Astrocyte of the cerebellum (primary cell): ENCODE results near the gene CCDC89.

Experiments used
- DNase-seq: peaks from one replicate; pipeline ENCODE4 v3.0.0-alpha.2; 2011; ENCODE audit warnings: low read depth
- H3K4me3 ChIP-seq: 2 replicates; pipeline ENCODE4 v1.5.1; 2011; ENCODE audit warnings: mild to moderate bottlenecking, low read depth, low read length, moderate library complexity
- in situ Hi-C: cut with HindIII; loops from 2 replicates; pipeline ENCODE4 v1.10.0; 2017; ENCODE audit warnings: low sequenced_read_pairs
- TF ChIP-seq, protein P1 (sequence below): IDR thresholded peaks from 2 replicates; pipeline ENCODE4 v1.5.1; 2012; ENCODE audit warnings: low read length, low read depth, moderate library complexity, mild to moderate bottlenecking; ENCODE audit errors: missing control alignments

CCDC89 gene

DNA sequence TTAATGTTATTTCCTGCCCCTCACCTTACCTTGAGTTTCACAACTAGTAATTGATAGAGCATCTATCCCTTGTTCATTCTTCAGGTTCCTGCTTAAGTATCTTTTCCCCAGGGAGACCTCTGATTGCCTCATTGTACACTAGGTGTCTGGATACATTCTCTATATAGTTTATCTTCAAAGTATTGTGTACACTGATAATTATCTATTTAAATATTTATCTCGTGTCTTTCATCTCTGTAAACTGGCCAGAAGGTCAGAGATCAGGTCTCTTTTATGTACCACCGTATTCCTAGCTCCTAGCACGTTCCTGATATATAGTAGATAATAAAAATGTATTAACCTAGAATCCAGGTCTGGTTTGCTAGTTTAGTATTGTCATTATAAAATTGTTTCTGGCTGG is 51.2 kb downstream of the CCDC89 start:
- TF ChIP-seq, protein P1, sequence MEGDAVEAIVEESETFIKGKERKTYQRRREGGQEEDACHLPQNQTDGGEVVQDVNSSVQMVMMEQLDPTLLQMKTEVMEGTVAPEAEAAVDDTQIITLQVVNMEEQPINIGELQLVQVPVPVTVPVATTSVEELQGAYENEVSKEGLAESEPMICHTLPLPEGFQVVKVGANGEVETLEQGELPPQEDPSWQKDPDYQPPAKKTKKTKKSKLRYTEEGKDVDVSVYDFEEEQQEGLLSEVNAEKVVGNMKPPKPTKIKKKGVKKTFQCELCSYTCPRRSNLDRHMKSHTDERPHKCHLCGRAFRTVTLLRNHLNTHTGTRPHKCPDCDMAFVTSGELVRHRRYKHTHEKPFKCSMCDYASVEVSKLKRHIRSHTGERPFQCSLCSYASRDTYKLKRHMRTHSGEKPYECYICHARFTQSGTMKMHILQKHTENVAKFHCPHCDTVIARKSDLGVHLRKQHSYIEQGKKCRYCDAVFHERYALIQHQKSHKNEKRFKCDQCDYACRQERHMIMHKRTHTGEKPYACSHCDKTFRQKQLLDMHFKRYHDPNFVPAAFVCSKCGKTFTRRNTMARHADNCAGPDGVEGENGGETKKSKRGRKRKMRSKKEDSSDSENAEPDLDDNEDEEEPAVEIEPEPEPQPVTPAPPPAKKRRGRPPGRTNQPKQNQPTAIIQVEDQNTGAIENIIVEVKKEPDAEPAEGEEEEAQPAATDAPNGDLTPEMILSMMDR: no peak
- in situ Hi-C loops: no loop called here
- H3K4me3 ChIP-seq: no peak overlapping the region
- no peak for DNase-seq
